Sigmoid colon (tissue), 4 donors: ENCODE measurements around the gene KRT76.

Experiments
- CTCF ChIP-seq, 4 experiments: fragments of 450-650 bp in 3 of 4; fragments of 200-600 bp in 1 of 4; IDR thresholded peaks; one replicate each; pipeline ENCODE4 v1.5.1; 2016 to 2019; ENCODE audit warnings: antibody characterized with exemption in 4 of 4, mild to moderate bottlenecking in 3 of 4, moderate library complexity in 2 of 4
- EP300 ChIP-seq, 4 donors: sonication (generic); formaldehyde crosslinking; IDR thresholded peaks; one replicate each; pipeline ENCODE4 v1.6.1; 2017; ENCODE audit warnings: antibody characterized with exemption in 4 of 4
- POLR2AphosphoS5 ChIP-seq, 4 donors: sonication (generic); formaldehyde crosslinking; IDR thresholded peaks; one replicate each; pipeline ENCODE4 v1.6.1; 2017; ENCODE audit warnings: antibody characterized with exemption in 4 of 4

GRCh38 chr12:52761802-52762201, 15.3 kb downstream of the KRT76 start:
- no peak for TF ChIP-seq CTCF (IDR thresholded peaks at IDR 0.05)
- TF ChIP-seq EP300 (IDR thresholded peaks at IDR 0.05): no peak
- no peak for TF ChIP-seq POLR2AphosphoS5 (IDR thresholded peaks at IDR 0.05)
